Measurements from ENCODE around the gene NXPH1. TPM values are rescaled to one million over a fixed set of nuclear protein-coding genes. Genes with fewer than 3 reads are reported as not detected.

NXPH1 gene
- total and polyA plus RNA-seq, 9 of the 15 experiments (the other 6 are each of a cell fraction or from before 2014, with no cell fraction given) = 0.16 TPM; not detected in 8

GRCh38 chr7:8437606-8438005 is 4.2 kb downstream of the NXPH1 start:
- H3K27me3 ChIP-seq (ENCODE audit: control insufficient read depth in 2 of 2, insufficient read depth in 2 of 2, low read length in 2 of 2) = peaks cover 28 to 58% of the 10 kb centered on the region in 2 experiments
- no TSS peak for BruUV-seq (replicated peaks)
- H3K4me3 ChIP-seq = no peak overlapping the region
- no peaks in the 10 kb centered on the region for H3K36me3 ChIP-seq (ENCODE audit: control insufficient read depth, insufficient read depth, low read length)
- ATAC-seq (no peak), DNase-seq (ENCODE audit: extremely low read depth in 1 of 4, low spot score in 3 of 4) (no peak), FAIRE-seq (no peak)
- TF ChIP-seq NCOA2 (IDR thresholded peaks at IDR 0.05; ENCODE audit: partially characterized antibody in 2 of 2) (no peak), ZNF589 (CRISPR knock-in tag; IDR thresholded peaks at IDR 0.05; ENCODE audit: low read depth) (no peak), ETS1 (conservative IDR thresholded peaks at IDR 0.05; ENCODE audit: control insufficient read depth, low read depth, low read length) (no peak), ZNF282 (CRISPR knock-in tag; IDR thresholded peaks at IDR 0.05) (no peak), ZHX1 (conservative IDR thresholded peaks at IDR 0.05; ENCODE audit: low read length) (no peak), POLR3G (IDR thresholded peaks at IDR 0.05; ENCODE audit: extremely low read depth, insufficient read length, insufficient replicate concordance) (no peak), EGR1 (conservative IDR thresholded peaks at IDR 0.05) (no peak), BCOR (IDR thresholded peaks at IDR 0.05) (no peak), SAFB (IDR thresholded peaks at IDR 0.05; ENCODE audit: borderline replicate concordance, low read depth, low read length) (no peak), HNRNPLL (IDR thresholded peaks at IDR 0.05; ENCODE audit: low read depth, low read length, poor library complexity, severe bottlenecking) (no peak), U2AF2 (optimal IDR thresholded peaks at IDR 0.05; ENCODE audit: low read depth, low read length) (no peak), SMAD4 (CRISPR knock-in tag; conservative IDR thresholded peaks at IDR 0.05) (no peak), ZNF507 (tag; conservative IDR thresholded peaks at IDR 0.05) (no peak)
- TF ChIP-seq, protein P1, sequence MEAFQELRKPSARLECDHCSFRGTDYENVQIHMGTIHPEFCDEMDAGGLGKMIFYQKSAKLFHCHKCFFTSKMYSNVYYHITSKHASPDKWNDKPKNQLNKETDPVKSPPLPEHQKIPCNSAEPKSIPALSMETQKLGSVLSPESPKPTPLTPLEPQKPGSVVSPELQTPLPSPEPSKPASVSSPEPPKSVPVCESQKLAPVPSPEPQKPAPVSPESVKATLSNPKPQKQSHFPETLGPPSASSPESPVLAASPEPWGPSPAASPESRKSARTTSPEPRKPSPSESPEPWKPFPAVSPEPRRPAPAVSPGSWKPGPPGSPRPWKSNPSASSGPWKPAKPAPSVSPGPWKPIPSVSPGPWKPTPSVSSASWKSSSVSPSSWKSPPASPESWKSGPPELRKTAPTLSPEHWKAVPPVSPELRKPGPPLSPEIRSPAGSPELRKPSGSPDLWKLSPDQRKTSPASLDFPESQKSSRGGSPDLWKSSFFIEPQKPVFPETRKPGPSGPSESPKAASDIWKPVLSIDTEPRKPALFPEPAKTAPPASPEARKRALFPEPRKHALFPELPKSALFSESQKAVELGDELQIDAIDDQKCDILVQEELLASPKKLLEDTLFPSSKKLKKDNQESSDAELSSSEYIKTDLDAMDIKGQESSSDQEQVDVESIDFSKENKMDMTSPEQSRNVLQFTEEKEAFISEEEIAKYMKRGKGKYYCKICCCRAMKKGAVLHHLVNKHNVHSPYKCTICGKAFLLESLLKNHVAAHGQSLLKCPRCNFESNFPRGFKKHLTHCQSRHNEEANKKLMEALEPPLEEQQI (IDR thresholded peaks at IDR 0.05) = no peak
- TF ChIP-seq, protein P2, sequence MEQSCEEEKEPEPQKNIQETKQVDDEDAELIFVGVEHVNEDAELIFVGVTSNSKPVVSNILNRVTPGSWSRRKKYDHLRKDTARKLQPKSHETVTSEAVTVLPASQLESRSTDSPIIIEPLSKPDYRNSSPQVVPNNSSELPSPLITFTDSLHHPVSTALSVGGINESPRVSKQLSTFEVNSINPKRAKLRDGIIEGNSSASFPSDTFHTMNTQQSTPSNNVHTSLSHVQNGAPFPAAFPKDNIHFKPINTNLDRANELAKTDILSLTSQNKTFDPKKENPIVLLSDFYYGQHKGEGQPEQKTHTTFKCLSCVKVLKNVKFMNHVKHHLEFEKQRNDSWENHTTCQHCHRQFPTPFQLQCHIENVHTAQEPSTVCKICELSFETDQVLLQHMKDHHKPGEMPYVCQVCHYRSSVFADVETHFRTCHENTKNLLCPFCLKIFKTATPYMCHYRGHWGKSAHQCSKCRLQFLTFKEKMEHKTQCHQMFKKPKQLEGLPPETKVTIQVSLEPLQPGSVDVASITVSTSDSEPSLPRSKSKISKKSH (CRISPR knock-in tag; IDR thresholded peaks at IDR 0.05) = no peak
- no peak overlapping the region for H3K9ac ChIP-seq (ENCODE audit: insufficient read depth in 1 of 2, low read depth in 2 of 2, low read length in 2 of 2)
- H3K4me1 ChIP-seq (replicated peaks in 1 of 2; ENCODE audit: control insufficient read depth in 2 of 2, insufficient read depth in 2 of 2, low read length in 2 of 2) = peaks cover 0 to 26% of the 10 kb centered on the region in 2 experiments; a peak in 2 of 5 replicates
- CTCF ChIA-PET (ENCODE audit: low intra/inter-chr PET ratio) = interaction anchor here (1.3 kb wide), 1 partner anchor 386 kb away, joined by 7 read pairs; no protein-coding TSS in a partner anchor
- POLR2A ChIA-PET = no interaction called here
- H3K9me3 ChIP-seq (replicated peaks; ENCODE audit: control insufficient read depth, insufficient read depth, low read depth, low read length) = no peaks in the 10 kb centered on the region; the same call in 1 of the 2 replicates
- intact Hi-C loops (cut with micrococcal nuclease) = loop anchor here (2.0 to 5.0 kb wide), 3 partner anchors 285 to 655 kb away; no protein-coding TSS in a partner anchor
- H2AFZ ChIP-seq (ENCODE audit: low read depth, low read length) = no peak overlapping the region
- 2% methylated on average over 8 of the region's 8 CpGs for WGBS (ENCODE audit: insufficient coverage, low coverage, missing lambda C conversion rate)
- in situ Hi-C loops (cut with MboI) = no loop called here
- H4K20me1 ChIP-seq (replicated peaks; ENCODE audit: control insufficient read depth, insufficient read depth, low read length) = no peaks in the 10 kb centered on the region; the same call in 1 of the 2 replicates
- H3K9me1 ChIP-seq (ENCODE audit: control insufficient read depth, insufficient read depth, low read length) = no peaks in the 10 kb centered on the region
- no peak overlapping the region for H3K27ac ChIP-seq (ENCODE audit: extremely low read depth, low read depth, low read length)
- no peak overlapping the region for H3K4me2 ChIP-seq (ENCODE audit: insufficient read depth, low read length)
- no peaks in the 10 kb centered on the region for H3K79me2 ChIP-seq (ENCODE audit: control insufficient read depth, insufficient read depth, low read length)
